ENCODE results near the gene POLR3E. TPM values are rescaled to one million over a fixed set of nuclear protein-coding genes. Genes with fewer than 3 reads are reported as not detected.

Gene POLR3E
- total RNA-seq, 1 experiment from 2014 or later: 51.9 TPM

DNA sequence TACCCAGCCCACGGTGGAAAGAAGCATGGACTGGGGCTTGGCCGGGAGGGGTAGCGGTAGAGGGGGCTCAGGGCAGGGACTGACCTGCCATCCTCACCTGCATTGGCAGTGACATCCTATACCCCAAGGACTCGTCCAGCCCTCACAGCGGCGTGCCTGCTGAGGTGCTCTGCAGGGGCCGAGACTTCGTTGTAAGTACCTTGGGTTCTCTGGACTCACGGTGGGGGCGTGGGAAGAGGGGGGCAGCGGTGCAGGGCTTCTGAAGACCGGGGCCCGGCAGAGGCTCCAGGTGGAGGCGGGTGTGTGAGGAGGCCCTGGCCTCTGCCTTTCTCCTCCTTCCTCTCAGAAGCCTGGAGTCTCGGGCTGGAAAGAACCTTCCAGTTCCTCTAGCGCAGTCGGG is 25.5 kb downstream of the POLR3E start:
- no peaks in the 10 kb centered on the region for H3K9me3 ChIP-seq
- DNase-seq: no peak
- peaks cover 95% of the 10 kb centered on the region for H3K36me3 ChIP-seq
- no peaks in the 10 kb centered on the region for H3K27me3 ChIP-seq
- no peak overlapping the region for H3K4me3 ChIP-seq

DNA sequence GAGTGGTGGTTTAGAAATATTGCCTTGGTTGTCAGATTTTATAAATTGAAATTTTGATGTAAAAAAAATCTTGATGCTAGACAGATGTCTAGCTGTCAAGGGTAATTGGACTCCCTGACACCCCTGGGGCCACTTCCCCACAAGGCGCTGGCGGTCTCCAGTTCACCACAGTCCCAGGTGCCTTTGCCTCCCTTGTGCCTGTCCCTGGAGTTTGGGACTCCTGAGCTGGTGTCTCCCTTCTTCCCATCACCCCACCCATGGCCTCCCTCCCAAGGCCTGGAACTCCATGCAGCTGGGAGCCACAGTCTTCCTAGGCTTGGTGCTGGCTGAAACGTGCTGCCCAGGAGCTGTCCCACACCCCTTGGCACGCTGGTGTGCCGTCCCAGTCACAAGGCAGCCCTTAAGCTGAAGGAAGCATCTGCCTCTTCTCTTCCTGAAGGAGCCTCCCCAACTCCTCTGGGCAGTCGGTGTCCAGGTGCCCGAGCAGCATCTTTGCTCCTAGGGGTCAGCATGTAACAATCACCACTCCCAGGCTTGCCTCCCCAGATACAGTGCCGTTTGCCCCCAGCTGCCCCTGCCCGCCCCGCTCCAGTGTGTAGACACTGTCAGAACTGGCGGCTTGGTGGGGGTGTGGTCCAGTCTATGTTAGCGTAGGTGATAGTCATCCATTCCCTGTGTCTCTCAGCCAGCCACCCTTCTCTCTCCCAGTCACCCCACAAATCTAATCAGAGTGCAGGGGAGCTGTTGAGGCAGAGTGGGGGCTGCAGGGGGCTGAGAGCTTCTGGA is 26.2 kb downstream of the POLR3E start:
- no peaks in the 10 kb centered on the region for H3K9me3 ChIP-seq
- no peak for DNase-seq
- no peak overlapping the region for H3K4me3 ChIP-seq
- peaks cover 95% of the 10 kb centered on the region for H3K36me3 ChIP-seq
- no peaks in the 10 kb centered on the region for H3K27me3 ChIP-seq

DNA sequence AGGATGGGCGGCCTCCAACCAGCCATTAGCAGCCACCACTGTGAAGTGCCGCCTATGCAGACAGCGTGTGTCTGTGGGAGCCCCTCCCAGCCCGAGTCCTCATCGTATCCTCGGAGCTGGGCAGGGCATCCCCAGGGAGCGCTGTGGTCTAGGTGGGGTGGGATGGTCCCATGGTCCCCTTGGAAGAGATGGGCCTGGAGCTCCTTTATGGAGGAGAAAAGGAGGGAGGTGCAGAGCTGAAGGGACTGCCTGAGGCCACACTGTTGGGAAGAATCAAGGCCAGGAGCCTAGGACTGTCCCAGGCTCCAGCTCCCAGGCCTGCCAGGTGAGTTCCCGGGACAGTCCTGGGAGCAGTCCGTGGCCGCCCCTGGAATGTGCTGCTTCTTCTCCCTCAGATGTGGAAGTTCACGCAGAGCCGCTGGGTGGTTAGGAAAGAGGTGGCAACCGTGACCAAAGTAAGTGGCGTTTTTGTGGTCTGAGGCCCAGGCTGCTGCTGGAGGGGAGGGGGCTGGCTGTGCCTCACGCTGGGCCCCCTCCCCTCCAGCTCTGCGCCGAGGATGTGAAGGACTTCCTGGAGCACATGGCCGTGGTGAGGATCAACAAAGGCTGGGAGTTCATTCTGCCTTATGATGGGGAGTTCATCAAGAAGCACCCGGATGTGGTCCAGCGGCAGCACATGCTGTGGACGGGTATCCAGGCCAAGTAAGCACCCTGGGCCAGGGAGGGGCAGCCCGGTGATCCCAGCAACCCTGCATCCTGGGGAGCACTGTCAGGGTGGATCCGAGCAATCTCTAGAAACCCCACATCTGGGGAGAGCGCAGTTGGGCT is 27.0 kb downstream of the POLR3E start:
- H3K36me3 ChIP-seq: peaks cover 95% of the 10 kb centered on the region
- no peak for DNase-seq
- no peaks in the 10 kb centered on the region for H3K27me3 ChIP-seq
- no peaks in the 10 kb centered on the region for H3K9me3 ChIP-seq
- no peak overlapping the region for H3K4me3 ChIP-seq

DNA sequence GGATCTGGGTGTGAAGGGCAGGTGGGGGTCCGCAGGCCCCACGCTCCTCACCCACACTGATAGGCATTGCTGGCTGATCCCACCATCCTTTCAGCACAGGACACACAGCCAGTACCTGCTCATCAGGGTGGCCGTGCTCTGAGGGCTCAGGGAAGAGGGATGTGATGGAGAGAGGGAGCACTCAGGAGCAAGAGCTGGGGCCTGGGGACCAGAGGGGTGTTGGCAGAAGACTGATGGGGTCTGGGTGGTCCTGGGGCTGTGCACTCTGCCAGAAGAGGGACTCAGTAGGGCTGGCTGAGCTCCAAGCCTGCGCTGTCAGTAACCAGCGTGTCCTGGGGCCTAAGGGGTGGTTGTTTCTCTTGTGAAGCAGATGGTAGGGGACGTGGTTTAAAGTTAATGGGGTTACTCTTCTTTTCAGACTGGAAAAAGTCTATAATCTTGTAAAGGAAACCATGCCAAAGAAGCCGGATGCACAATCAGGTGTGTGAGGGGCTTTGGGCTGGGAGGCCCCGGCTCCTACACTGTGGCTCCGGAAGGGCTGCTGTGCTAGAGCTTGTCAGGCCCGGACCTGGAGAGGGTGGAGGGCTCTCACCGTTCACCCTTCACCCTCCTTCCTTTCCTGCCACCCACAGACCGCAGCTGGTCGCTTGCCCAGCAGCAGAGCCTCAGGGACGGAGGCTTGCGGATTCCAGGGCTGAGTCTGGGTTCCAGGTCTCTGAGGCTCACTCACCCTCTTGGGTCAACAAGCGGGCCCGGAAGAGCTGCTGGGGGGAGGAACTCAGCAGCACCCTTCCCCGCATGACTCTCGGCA is 27.8 kb downstream of the POLR3E start:
- H3K4me3 ChIP-seq: no peak overlapping the region
- DNase-seq: no peak
- peaks cover 90% of the 10 kb centered on the region for H3K36me3 ChIP-seq
- no peaks in the 10 kb centered on the region for H3K9me3 ChIP-seq
- no peaks in the 10 kb centered on the region for H3K27me3 ChIP-seq

DNA sequence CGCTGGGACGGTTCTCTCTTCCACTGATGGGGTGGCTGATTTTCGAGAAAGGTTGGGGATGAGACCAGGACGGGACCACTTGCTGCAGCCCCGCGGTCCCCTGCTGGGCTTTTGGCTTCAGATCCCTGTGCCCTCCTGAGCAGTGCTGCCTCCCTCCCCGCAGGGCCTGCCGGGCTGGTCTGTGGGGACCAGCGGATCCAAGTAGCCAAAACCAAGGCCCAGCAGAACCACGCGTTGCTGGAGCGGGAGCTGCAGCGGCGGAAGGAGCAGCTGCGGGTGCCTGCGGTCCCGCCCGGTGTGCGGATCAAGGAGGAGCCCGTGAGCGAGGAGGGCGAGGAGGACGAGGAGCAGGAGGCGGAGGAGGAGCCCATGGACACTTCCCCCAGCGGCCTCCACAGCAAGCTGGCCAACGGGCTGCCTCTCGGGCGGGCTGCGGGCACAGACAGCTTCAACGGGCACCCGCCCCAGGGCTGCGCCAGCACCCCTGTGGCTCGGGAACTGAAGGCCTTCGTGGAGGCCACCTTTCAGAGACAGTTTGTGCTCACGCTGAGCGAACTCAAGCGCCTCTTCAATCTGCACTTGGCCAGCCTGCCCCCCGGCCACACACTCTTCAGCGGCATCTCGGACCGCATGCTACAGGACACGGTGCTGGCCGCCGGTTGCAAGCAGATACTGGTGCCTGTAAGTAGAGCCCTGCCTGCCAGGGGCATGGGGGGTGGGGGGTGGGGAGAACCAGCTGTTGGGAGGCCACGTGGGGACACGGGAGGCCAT is 28.6 kb downstream of the POLR3E start:
- no peaks in the 10 kb centered on the region for H3K9me3 ChIP-seq
- H3K36me3 ChIP-seq: peaks cover 90% of the 10 kb centered on the region

DNA sequence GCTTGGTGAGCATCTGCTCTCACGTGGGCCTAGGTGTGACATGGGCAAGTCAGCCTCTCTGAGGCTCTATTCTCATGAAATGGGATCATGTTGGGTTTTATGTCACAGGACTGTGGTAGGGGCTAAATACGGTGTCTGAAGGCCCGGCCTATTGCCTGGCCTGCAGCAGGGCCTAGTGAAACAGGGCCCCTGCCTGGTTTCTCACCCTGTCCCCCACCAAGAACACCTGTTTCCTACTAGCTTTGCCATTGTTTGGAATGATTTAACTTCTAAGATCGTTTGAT is 29.1 kb downstream of the POLR3E start:
- Histone ChIP-seq H3K27me3 (no peaks in the 10 kb centered on the region), H3K4me3 (no peak overlapping the region), H3K36me3 (peaks cover 88% of the 10 kb centered on the region), H3K9me3 (no peaks in the 10 kb centered on the region)
- no peak for DNase-seq

More for the DNA sequence above, 28.6 kb downstream of the POLR3E start:
- H3K4me3 ChIP-seq: no peak overlapping the region
- no peak for DNase-seq
- H3K27me3 ChIP-seq: no peaks in the 10 kb centered on the region

DNA sequence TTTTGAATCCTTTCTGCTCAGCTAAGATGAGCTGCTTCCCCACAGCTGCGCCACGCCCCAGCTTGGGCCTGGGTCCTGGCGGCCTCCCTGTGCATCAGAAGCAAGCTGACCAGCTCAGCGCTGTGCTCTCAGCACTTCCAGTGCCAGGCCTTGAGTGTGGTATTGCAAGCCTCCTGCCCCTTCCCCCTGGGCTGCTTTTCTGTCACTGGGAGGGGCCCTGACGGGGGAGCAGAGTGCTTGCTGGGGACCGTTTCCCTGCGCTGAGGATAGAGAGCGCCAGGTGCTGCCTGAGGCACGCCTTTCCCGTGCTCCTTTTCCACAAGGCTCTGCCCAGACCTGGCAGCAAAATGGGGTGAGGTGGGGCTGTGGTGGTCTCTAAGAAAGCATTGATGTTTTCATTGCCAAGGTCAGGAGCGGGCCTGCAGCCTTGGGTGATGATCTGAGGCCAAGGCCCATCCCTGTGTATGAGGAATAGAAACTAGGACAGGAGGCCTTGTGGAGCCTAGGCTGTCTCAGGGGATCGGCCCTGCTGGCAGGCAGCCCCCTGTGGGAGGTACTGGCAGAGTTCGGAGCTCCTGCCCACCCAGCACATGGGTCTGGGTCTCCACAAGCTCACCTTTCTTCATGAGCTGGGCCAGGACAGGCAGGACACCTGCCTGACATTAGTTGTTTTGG is 29.7 kb downstream of the POLR3E start:
- DNase-seq: no peak
- Histone ChIP-seq H3K4me3 (no peak overlapping the region), H3K27me3 (no peaks in the 10 kb centered on the region), H3K36me3 (peaks cover 88% of the 10 kb centered on the region), H3K9me3 (no peaks in the 10 kb centered on the region)

DNA sequence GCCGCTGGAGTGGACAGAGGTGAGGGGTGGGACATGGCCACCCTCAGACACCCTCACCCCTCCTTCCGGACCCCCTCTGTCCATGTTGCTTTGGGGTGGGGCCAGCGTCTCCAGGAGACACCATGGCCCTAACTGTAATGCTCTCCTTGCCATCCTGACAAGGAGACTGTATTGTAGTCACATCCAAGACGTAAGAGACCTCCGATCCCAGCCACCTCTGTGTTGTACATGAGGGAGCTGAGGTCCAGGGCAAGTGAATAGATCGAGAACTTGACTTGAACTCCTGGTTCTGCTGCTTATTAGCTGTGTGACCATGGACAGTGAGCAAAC is 30.2 kb downstream of the POLR3E start:
- no peak for DNase-seq
- Histone ChIP-seq H3K36me3 (peaks cover 88% of the 10 kb centered on the region), H3K4me3 (no peak overlapping the region), H3K9me3 (no peaks in the 10 kb centered on the region), H3K27me3 (no peaks in the 10 kb centered on the region)

DNA sequence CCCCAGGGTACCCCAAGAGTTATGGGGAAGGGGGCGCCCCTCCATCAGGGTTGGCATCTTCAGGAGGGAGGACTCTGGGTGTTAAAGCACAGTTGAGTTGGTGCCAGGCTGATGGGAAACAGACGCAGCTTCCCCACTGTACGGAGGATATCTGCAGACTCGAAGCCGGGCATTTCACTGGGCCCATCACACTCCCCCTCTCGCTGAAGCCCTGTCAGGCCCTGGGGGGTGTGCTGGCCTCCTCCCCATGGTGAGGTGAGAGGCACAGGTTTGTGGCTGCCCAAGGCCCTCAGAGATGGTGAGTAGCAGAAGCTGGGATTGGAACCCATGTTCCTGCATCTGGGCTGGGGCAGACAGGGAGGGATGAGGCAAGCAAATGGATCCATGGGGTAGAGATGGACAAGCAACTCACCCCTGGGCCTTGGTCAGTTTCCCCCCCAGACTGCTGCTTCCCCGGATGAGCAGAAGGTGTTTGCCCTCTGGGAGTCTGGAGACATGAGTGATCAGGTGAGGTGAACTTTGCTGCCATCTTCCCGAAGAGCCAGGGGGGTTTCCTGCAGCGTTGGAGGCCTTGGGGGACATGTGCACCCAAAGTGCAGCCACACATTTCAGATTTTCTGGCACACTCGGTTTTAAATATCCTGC is 31.0 kb downstream of the POLR3E start:
- peaks cover 86% of the 10 kb centered on the region for H3K36me3 ChIP-seq
- H3K9me3 ChIP-seq: no peaks in the 10 kb centered on the region
- DNase-seq: no peak
- H3K4me3 ChIP-seq: no peak overlapping the region
- H3K27me3 ChIP-seq: no peaks in the 10 kb centered on the region

DNA sequence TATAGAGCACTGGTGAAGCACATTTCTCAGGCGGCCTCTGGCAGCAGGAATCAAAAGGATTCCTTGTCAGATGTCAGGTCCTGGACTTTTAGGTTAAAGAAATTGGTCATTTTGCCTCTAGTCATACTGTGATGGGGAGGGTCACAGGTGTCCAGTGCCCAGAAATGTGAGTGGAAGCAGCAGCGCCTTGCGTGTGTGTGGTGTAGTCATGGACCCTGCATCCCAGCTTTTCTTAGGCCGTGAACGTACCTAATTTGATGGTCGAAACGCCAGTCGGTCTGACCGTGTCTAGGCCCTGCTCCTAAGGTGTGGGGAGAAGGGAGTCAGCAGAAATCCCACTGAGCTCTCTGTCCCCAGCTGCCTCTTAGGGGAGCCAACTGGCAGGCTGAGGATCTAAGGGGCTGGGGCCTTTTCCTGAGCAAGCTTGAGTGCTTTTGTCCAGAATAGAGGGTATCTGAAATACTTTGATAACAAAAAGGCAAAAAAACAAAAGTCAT is 32.0 kb downstream of the POLR3E start:
- no peak overlapping the region for H3K4me3 ChIP-seq
- H3K36me3 ChIP-seq: peaks cover 88% of the 10 kb centered on the region
- H3K27me3 ChIP-seq: no peaks in the 10 kb centered on the region
- no peak for DNase-seq
- H3K9me3 ChIP-seq: no peaks in the 10 kb centered on the region

DNA sequence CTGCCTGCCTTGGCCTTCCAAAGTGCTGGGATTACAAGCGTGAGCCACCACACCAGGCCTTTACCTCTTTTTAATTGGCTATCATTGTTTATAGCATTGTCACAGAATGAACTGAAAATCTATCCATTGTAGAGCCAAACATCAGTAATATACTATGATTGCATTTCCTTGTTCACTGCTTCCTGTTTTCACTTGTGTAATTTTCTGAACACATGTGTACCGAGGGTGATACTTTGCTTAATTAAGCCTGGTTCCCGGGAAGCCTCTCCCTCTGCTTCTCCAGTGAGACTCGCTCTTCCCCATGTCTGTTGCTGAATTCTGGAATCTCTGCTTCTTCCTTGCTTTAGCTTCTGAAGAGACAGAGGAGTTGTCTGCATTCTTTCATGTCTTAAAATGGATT is 33.1 kb downstream of the POLR3E start:
- H3K4me3 ChIP-seq: no peak overlapping the region
- DNase-seq: no peak
- no peaks in the 10 kb centered on the region for H3K27me3 ChIP-seq
- peaks cover 88% of the 10 kb centered on the region for H3K36me3 ChIP-seq
- H3K9me3 ChIP-seq: no peaks in the 10 kb centered on the region

DNA sequence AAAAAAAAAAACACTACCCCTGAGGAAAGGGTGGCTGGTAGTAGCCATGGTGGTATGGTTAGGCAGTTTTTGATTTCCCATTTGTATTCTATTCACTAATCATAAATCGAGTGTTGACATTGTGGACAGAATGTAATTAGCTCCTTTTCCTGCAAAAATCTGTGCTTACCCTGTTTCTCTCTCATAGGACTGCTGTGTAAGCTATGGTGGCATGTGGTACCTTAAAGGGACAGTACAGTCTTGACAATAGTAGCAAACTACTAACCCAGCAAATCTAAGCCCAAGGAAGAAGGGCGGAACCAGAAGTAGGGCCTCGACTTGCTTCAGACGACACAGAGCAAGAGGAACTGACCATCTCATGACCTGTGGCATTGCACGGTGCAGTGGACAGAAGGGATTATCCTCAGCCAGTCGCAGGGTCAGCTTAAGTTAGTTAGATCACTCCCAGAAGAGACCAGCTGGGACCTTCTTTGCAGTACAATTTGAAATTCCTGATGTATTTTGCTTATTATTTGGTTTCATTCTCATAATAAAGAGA is 36.3 kb downstream of the POLR3E start:
- no peak for DNase-seq
- no peak overlapping the region for H3K4me3 ChIP-seq
- peaks cover 13% of the 10 kb centered on the region for H3K9me3 ChIP-seq
- H3K36me3 ChIP-seq: peaks cover 86% of the 10 kb centered on the region
- H3K27me3 ChIP-seq: no peaks in the 10 kb centered on the region

DNA sequence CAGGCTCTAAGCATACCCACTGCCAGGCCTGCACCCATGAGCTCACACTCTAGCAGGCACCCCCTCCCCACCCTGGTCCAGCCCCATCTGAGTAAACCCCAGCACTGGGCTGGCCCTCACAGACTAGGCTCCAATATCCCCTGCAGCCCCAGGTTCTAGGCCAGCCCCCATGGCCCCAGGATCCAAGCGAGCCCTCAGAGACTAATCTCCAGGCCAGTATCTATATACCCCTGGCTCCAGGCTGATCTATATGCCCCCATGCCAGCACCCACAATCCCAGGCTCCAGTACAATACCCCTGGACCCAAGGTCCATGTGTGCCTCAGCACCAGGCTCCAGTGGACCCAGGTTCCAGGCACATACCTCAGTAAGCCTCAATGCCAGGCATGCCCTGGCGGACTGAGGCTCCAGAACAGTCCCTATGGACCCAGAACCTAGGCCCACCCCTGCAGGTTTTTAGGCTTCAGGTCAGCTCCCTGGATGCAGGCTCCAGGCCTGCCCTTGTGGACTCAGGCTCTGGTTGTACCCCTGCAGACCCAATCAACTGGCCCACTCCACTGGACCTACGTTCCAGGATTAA is 38.5 kb downstream of the POLR3E start:
- DNase-seq: no peak
- H3K9me3 ChIP-seq: peaks cover 19% of the 10 kb centered on the region
- peaks cover 74% of the 10 kb centered on the region for H3K36me3 ChIP-seq
- no peak overlapping the region for H3K4me3 ChIP-seq
- no peaks in the 10 kb centered on the region for H3K27me3 ChIP-seq

DNA sequence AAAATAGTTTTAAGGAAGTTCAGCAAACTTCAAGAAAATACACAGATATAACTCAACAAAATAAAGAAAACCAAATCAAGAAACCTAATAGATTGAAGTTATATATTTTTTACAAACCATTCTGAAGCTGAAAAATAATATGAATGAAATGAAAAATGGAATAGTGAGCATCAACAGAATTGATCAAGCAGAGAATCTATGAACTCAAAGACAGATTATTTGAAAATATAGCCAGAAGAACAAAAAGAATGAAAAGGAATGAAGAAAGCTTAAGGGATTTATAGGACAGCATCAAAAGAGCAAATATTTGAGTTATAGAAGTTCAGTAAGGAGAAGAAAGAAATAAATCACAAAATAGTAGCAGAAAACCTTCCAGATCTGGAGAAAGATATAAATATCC is 39.4 kb downstream of the POLR3E start:
- H3K36me3 ChIP-seq: peaks cover 73% of the 10 kb centered on the region
- DNase-seq: no peak
- H3K27me3 ChIP-seq: no peaks in the 10 kb centered on the region
- H3K4me3 ChIP-seq: no peak overlapping the region
- peaks cover 24% of the 10 kb centered on the region for H3K9me3 ChIP-seq

DNA sequence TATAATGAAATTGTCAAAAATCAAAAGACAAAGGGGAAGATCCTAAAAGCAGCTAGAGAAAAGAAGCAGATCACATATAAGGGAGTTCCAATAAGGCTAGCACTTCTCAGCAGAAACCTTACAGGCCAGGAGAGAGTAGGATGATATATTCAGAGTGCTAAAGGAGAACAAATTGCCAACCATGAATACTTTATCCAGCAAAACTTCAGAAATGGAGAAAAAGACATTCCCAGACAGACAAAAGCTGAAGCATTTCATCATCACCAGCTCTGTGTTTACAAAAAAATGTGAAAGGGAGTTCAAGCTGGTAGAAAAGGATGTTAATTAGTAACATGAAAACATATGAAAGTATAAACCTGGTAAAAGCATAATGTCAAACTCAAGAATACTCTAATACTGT is 39.8 kb downstream of the POLR3E start:
- DNase-seq: no peak
- Histone ChIP-seq H3K4me3 (no peak overlapping the region), H3K9me3 (peaks cover 24% of the 10 kb centered on the region), H3K36me3 (peaks cover 72% of the 10 kb centered on the region), H3K27me3 (no peaks in the 10 kb centered on the region)

All from MG63 (cell line).